GM10248 (cell line): Measurements from ENCODE around the gene TTC9.

Experiments
- CTCF ChIA-PET: fragments of 300-600 bp; sonication (Branson Sonifier 250); formaldehyde crosslinking; extraction: SDS; loops from one replicate; lab custom pipeline; 2021; ENCODE audit warnings: antibody characterized with exemption; lab: Yijun Ruan, JAX
- POLR2A ChIA-PET: fragments of 350-650 bp; sonication (Branson Sonifier 250); formaldehyde crosslinking; extraction: SDS; loops from one replicate; lab custom pipeline; 2020; ENCODE audit warnings: antibody characterized with exemption; lab: Yijun Ruan, JAX
- DNase-seq: peaks from one replicate; pipeline ENCODE4 v3.0.0; 2012; ENCODE audit errors: extremely low spot score
- TF ChIP-seq, protein P1 (sequence below): IDR thresholded peaks from 2 replicates; pipeline ENCODE4 v1.5.1; 2012; ENCODE audit warnings: mild to moderate bottlenecking, low read depth; ENCODE audit errors: extremely low read depth, missing control alignments, control extremely low read depth

The TTC9 gene

GRCh38 chr14:70707138-70708038 lies 65.7 kb downstream of the TTC9 start:
- CTCF ChIA-PET: interaction anchor here (1.2 to 2.4 kb wide), 8 partner anchors 14 to 110 kb away, joined by 3 to 7 read pairs (median 5); no protein-coding TSS in a partner anchor
- TF ChIP-seq, protein P1, sequence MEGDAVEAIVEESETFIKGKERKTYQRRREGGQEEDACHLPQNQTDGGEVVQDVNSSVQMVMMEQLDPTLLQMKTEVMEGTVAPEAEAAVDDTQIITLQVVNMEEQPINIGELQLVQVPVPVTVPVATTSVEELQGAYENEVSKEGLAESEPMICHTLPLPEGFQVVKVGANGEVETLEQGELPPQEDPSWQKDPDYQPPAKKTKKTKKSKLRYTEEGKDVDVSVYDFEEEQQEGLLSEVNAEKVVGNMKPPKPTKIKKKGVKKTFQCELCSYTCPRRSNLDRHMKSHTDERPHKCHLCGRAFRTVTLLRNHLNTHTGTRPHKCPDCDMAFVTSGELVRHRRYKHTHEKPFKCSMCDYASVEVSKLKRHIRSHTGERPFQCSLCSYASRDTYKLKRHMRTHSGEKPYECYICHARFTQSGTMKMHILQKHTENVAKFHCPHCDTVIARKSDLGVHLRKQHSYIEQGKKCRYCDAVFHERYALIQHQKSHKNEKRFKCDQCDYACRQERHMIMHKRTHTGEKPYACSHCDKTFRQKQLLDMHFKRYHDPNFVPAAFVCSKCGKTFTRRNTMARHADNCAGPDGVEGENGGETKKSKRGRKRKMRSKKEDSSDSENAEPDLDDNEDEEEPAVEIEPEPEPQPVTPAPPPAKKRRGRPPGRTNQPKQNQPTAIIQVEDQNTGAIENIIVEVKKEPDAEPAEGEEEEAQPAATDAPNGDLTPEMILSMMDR: no peak
- POLR2A ChIA-PET: no interaction called here
- DNase-seq: peak; percentile 61

DNA sequence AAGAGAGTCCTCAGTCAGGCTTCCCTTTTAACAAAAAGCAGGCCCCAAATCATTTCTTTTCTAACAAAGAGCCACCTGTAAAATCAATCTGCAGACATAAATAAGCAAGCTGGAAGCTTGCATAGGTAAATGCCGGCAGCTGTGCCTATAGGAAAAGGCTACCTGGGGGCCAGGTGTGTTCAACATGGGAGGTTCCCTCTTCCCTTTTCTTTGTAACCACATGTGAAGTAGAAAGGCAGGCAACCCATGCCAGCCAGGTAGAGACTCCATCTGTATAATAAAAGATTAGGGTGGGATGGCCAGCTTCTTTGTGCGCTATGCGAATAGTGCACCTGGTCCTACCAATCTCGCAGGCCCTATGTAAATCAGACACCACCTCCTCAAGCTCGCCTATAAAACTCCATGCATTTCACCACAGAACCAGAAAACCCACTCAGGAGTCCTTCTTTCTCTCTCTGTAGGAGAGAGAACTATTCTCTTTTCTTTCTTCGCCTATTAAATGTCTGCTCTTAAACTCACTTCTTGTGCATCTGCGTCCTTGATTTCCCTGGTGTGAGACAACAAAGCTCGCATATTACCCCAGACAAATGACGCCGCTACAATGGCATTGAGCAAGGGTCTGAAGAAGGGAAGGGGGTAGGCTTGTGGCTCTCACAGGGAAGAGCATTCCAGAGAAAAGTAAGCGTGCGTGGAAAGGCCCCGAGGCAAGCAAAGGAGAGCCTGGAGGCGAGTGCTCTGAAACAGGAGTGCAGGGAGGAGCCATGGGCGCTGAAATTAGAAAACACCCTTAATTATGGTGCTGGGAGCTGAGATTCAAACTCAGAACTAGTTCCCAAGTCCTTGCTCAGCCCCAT lies 67.2 kb downstream of the TTC9 start:
- CTCF ChIA-PET: interaction anchor here (1.3 to 2.4 kb wide), 8 partner anchors 10 to 109 kb away, joined by 3 to 8 read pairs (median 6); no protein-coding TSS in a partner anchor
- no peak for DNase-seq
- TF ChIP-seq, protein P1: no peak
- POLR2A ChIA-PET: no interaction called here

DNA sequence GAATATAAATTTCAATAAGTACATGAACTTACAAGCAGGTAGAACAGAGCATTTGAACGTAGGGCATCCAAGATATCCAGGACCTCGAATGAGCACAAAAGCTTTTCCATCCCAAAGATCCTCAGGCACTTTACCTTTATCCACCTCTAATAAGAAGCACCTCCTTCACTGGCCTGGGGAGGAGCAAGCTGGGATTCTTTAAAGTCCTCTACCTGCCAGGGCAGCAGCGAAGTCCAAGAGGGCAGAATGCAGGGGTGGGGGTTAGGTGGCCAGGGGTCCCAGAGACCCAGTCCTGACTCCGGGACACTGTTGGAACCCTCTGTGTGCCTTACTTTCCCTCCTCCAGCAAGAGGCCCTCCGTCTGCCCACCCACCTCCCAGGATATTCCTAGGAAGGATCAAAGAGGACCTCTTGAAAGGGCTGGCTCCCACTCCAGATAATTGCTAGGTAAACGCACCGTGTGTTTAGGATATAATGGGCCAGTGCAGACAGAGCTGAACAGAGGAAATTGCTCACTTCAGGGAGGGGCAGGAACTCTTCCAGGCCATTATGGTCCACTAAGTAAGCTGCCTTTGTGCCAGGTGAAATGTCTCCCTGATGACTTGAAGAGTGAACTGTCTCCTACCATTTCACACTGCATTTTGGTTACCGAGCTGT lies 68.1 kb downstream of the TTC9 start:
- ChIA-PET CTCF (interaction anchor here (0.8 to 2.4 kb wide), 5 partner anchors 10 to 87 kb away, joined by 3 to 8 read pairs (median 4); no protein-coding TSS in a partner anchor), POLR2A (no interaction called here)
- TF ChIP-seq, protein P1: no peak
- DNase-seq: no peak

DNA sequence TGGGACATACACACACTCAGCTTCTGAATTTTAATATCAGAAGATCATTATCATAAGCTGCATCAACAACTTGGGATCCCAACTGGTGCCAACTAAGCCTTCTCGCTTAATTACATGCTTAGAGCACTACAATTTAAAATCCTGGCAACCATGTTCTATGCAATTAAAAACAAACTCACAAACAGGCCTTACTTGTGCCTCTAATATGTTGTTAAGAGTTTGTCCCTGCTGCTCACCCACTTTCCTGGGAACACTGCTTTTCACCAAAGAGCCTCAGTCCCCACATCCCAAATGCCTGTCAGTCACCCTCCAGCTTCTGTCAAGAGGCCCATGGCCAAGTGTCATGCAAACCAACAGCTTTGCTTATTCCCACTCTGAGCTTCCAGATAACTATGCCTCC lies 69.7 kb downstream of the TTC9 start:
- DNase-seq: no peak
- ChIA-PET POLR2A (no interaction called here), CTCF (interaction anchor here (0.9 to 2.3 kb wide), 5 partner anchors 17 to 90 kb away, joined by 3 to 5 read pairs (median 3); no protein-coding TSS in a partner anchor)
- TF ChIP-seq, protein P1: no peak

DNA sequence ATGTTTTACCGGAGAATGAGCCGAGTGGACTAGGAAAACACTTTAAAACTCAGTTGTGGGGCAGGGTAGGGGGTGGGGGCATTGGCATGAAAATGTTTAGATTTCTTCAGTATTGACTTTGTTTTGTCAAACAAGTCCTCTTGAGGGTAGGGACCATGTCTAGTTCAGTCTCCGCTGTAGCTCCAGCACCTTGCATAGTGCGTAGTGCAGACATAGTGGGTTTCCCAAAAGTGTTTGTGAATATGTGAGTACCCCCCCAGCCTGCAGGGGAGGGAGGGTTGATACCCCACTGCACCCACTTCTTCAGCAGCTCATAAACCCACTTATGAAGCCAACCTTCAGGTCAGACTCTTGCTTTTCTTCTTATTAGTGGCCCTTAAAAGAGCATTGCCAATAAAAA lies 71.4 kb downstream of the TTC9 start:
- no peak for DNase-seq
- POLR2A ChIA-PET: interaction anchor here (0.5 to 0.6 kb wide), 2 partner anchors 58 to 562 kb away, joined by 3 to 5 read pairs; no protein-coding TSS in a partner anchor
- TF ChIP-seq, protein P1: no peak
- CTCF ChIA-PET: interaction anchor here (0.7 to 6.0 kb wide), 32 partner anchors 10 to 895 kb away, joined by 3 to 43 read pairs (median 4); partner anchors contain the start of gene TTC9

DNA sequence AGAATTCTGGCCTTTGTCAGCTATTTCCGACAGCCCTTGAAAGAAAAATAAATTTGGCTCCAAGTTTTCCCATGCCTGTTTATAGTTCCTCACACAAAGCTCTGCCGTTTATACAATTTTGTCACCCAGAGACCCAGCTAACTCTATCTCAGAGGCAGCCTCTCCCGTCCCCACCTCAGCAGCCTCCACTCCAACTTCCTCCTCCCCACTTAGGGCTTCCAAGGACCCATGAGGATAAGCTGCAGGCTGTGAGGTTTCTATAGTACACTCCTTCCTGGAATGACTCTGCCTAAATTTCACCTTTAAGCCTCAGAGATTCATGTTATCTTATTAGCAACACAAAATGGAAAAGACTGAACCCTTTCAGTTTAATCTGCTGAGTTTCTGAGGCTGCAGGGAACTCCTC lies 71.8 kb downstream of the TTC9 start:
- POLR2A ChIA-PET: interaction anchor here (0.5 kb wide), 1 partner anchor 59 kb away, joined by 5 read pairs; no protein-coding TSS in a partner anchor
- no peak for DNase-seq
- CTCF ChIA-PET: interaction anchor here (0.7 to 6.0 kb wide), 31 partner anchors 9 to 241 kb away, joined by 3 to 43 read pairs (median 4); partner anchors contain the start of gene TTC9
- TF ChIP-seq, protein P1: no peak
